Stimulated activated CD4-positive, alpha-beta T cell treated with anti-CD3 and anti-CD28 coated beads, TNF-alpha, amount 100 ng/mL, for 24 hours (primary cell): Measurements from ENCODE around the gene HOXC6.

ENCODE experiments used
- DNase-seq, 3 experiments: peaks; one replicate each; pipeline ENCODE4 v3.0.0-alpha.2; 2020; ENCODE audit warnings: low read depth in 3 of 3

The HOXC6 gene

DNA sequence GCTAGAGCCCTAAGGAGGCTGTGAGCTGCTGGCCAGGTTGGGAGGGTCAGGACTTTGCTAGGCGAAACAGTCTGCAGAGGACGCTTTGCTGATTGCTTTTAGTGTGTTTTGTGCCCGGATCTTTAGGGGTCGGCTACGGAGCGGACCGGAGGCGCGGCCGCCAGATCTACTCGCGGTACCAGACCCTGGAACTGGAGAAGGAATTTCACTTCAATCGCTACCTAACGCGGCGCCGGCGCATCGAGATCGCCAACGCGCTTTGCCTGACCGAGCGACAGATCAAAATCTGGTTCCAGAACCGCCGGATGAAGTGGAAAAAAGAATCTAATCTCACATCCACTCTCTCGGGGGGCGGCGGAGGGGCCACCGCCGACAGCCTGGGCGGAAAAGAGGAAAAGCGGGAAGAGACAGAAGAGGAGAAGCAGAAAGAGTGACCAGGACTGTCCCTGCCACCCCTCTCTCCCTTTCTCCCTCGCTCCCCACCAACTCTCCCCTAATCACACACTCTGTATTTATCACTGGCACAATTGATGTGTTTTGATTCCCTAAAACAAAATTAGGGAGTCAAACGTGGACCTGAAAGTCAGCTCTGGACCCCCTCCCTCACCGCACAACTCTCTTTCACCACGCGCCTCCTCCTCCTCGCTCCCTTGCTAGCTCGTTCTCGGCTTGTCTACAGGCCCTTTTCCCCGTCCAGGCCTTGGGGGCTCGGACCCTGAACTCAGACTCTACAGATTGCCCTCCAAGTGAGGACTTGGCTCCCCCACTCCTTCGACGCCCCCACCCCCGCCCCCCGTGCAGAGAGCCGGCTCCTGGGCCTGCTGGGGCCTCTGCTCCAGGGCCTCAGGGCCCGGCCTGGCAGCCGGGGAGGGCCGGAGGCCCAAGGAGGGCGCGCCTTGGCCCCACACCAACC lies 1.5 kb downstream of the HOXC6 start:
- DNase-seq, result no peak

DNA sequence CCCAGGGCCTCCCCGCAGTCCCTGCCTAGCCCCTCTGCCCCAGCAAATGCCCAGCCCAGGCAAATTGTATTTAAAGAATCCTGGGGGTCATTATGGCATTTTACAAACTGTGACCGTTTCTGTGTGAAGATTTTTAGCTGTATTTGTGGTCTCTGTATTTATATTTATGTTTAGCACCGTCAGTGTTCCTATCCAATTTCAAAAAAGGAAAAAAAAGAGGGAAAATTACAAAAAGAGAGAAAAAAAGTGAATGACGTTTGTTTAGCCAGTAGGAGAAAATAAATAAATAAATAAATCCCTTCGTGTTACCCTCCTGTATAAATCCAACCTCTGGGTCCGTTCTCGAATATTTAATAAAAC lies 2.2 kb downstream of the HOXC6 start:
- no peak for DNase-seq

DNA sequence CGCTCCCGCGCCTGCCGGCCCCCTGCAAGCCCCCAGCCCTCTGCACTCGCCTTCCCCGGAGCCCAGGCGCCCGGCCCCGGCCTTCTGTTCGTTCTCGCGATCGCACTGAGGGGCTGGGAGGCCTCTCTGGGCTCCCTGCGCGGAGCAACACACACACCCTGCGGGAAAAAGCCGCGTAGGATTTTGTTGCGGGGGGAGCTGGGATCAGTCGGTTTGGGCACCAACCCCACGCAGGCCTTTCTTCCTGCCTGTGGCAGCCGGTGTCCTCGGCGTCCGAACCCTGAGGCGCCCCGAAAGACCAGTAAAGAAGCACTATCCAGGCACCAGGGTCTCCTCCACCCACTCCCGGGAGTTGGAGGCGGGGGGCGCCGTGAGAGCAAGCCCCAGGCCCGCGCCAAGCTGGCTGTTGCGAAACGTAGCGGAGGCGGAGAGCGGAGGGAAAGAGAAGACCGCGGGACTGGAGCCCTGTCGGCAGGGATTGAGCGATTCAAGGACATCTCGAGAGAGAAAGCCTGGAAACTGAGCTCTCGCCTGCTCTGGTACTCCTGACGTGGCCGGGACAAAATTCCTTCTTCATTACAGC lies 2.7 kb downstream of the HOXC6 start:
- DNase-seq, result no peak

DNA sequence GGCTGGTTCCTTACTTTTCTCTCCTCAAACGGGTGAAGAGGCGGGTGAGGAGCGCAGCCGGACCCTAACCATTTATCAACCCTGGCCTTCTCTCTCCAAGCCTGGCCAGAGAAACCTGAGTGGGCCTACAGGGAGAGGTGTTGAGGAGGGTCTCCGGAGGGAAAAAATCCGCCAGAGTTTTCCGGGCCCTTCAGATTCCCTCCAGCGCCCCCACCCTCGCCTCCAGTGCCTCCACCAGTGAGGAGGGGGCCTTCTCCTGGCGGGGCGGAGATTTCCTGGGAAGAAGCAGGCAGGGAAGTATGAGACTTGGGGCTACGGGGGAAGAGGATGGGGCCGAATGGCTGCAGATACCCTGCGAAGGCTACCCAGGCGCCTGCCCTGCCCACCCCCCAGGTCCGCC lies 3.2 kb downstream of the HOXC6 start:
- no peak for DNase-seq

DNA sequence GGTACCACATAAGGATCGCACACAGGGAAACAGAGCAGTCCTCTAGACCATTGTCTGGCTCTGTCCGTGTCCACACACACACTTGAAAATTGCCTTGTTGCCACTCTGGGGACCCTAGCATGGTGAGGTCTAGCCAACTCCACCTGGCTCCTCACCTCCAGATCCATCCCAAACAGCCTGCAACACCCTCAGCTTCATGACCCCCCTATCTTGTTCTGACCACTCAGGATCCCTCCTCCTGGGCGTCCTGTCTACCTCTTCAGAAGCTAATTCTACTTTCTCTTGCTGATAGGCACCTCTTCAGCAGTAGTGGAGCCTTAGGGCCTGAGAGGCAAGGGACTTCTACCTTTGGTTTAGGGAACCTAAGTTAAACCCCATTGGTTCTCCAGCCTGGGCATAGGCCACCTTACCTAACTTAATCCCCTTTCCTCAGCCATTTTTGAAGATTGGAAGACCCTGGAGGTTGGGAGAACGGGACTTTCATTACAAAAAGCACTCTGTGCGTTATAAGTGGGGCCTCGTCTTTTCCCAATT lies 3.9 kb downstream of the HOXC6 start:
- no peak for DNase-seq

DNA sequence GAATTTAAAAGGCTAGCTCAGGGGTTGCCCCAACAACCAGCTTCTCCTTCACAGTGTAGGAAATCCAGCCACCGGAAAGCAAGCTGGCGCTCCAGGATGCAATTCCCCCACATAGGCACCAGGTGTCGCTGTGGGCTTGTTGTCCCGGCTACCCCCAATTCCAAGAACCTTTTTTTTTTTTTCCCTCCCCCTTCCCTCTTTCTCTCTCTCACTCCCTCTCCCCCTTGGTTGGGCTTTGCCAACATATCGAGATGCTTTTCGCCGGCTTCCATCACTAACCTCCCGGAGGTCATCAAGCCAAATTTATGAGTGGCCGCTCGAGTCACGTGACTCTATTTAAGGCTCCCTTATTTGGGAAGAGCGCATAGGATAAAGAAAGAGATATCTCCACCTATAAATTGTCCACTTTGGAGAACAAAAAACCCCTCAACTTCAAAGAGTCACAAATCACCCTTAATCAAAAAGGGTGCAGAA lies 4.4 kb downstream of the HOXC6 start, which contains the start of gene HOXC5:
Gene HOXC5, plus strand, starts transcription at position 424 of the 474 bp plus-strand sequence. CDS start 73 bp downstream, outside the sequence.
- peak; percentile 35 to 64 (median 37) for DNase-seq

DNA sequence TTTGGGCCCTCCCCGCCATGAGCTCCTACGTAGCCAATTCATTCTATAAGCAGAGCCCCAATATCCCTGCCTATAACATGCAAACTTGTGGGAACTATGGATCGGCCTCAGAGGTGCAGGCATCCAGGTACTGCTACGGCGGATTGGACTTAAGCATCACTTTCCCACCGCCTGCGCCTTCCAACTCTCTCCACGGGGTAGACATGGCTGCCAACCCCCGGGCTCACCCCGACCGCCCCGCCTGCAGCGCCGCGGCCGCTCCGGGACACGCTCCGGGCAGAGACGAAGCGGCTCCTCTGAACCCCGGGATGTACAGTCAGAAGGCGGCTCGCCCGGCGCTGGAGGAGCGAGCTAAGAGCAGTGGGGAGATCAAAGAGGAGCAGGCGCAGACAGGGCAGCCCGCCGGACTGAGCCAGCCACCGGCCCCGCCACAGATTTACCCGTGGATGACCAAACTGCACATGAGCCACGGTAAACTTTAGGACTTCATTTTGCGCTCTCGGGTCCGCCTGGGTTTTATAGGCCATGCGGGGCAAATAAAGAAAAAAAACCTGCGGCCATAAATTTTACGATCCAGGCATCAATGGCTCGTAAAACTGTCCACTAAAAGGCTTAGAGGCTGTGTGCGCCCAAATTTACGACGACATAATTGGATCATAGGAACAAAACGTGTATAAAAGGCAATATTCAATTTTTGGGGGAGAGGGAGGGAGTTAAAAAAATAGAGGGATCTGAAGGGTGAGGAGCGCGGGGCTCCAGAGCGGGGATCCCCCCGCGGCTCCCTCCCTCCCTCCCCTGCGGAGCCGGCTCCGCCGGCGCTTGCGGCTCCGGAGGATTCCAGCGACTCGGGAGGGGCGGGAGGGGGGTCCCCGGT lies 5.1 kb downstream of the HOXC6 start:
- DNase-seq, result no peak

DNA sequence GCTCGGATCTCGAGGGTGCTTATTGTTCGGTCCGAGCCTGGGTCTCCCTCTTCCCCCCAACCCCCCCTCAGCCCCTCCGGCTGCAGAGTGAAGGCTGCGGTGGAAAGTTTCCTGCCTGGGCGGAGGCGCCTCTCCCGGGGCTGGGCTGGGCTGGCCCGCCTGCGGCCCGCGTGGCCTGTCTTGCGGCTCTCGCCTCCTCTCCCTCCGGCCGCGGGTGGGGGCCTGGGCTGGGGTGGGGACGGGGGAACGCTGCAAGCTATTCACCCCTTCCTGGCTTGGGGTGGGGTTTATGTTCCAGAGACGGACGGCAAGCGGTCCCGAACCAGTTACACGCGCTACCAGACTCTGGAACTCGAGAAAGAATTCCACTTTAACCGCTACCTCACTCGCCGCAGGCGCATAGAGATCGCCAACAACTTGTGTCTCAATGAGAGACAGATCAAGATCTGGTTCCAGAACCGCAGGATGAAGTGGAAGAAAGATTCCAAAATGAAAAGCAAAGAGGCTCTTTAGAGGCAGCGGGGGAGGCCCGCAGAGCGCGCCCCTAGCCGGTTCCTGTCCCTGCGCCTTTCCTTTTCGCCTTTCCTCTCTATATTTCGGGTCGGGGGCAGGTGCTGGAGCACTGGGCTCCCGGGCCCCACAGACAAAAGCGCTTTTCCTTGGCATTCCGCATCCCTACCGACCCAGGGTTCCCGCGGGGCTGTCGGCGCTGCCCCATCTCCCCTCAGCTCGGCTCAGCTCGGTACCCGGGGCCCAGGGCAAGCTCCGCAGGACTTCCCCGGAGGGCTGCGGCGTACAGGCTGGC lies 5.9 kb downstream of the HOXC6 start:
- DNase-seq, result no peak

DNA sequence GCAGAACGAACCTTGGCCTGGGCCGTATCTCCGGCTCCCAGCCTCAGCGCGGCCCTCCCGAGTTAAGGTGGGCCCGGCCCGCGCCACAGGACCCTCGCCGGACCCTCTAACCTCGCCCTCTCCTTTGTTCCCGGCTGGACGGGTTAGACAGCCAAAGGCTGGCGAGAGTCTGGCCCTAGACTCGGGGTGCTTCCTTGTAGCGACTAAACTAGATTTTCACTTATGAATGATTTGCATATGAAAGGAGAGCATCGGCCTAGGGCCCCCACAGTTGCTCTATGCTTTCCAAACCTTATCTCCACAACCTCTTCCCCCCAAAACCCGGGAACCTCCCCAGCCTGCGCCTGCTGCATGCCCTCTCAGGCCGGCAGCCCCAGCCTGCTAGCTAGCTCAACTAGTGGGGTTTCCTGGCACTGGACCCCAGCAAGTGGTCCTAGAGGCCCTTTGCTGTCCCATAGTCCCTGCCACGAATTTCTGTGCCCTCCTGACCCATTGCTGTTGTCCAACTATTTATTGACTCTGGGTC lies 6.6 kb downstream of the HOXC6 start:
- no peak for DNase-seq

DNA sequence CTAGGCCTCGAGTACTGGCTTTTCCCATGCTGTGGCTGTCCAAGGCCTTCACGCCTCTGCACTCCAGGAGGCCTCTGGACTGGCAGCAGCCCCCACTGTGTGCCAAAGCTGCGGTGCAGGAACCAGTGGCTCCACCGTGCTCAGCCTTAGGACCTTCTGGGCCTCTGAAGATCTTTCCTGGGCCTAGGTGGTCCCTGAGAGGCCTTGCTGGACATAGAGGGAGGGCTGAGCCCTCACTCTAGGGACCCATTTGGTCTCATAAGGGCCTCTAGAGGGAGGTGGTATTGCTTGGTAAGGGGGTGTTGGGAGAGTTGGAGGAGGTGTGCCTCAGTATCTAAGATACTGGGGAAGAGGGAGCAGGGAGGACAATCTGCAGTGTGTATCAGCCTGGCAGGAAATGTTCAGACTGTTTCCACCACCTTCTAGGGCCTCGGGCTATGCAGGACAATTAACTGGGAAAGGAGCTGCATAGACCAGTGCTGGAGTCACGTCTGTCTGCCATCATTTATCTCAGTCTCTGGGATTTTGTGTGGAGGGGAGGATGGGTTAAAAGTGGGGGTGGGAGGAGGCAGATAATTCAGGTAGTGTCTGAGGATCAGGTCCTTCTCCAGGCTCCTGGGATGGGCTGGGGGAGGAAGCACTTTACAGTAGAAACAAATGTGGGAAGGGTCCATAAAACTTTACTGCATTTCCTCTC lies 7.5 kb downstream of the HOXC6 start:
- no peak for DNase-seq

DNA sequence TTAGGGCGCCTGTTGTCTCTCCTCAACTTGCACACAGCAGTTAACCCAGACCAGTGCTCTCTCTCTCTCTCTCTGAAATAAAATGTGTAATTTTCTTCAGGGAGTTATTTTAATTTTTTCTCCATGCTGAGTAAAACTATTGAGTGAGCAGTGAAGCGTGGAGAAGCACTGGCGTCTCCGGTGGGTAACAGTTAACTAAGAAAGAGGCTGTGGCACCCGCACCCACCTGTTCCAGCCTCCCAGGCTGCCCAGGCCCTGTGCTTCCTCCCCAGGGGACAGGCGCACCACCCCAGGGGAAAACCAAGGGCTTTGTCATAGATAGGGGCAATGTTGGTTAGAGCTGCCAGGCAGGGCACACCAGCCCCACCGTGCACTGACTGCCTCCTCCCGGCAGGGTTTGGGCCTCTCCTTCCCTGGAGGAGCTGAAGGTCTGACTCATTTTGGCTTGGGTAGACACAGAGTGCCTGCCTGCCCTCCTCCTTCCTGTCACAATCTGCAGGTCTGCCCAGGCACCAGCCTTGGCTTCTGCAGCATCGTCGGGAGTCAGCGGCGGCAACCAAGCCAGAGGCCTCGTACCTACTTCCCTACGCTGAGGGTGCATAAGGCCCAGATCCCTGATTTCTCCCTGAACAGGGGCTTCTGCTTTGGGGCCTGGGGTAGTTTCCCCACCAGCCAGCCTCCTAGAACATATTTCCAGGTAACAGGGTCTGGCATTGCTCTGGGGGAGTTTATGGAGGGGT lies 8.6 kb downstream of the HOXC6 start:
- DNase-seq, result no peak

DNA sequence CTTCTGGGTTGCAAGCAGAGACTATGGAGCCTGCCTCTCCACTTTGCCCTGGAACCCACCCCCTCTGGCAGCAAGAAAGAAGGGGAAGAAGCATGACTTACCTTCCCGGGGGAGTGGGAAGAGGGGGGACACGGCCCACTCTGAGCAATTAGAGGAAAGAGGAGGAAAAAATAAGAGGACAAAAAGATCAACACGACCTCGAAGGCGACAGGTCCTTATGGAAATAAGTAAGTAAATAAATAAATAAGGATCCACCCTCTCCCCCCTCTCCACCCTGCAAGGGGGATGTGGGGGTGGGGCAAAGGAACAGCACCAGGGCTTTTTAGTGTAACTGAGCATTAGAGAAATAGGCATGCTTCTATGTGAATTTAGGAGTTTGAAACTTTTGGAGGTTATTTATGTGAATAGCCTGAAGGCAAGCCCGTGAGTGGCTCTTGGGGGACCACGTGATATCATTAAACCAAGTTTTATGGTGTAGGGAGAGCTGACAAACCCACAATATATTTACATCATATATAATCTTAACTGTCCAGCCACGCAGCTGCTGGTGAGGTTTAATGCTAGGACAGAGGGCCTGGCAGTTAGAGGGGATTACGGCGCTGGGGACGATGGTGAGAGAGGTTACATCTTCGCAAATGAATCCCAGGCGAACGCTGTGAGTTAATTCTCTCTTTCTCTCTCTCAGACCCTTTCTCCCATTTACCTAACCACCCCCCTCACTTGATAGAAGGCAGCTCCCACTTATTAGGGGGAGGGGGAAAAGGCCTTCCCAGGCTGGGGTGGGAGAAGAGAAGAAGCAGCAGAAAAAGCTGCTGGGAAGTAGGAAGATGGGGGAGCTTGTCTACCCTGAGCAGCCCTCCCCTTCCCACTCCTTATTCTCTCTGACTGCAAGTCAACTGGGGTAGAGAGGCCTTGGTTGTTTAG lies 9.4 kb downstream of the HOXC6 start:
- no peak for DNase-seq

DNA sequence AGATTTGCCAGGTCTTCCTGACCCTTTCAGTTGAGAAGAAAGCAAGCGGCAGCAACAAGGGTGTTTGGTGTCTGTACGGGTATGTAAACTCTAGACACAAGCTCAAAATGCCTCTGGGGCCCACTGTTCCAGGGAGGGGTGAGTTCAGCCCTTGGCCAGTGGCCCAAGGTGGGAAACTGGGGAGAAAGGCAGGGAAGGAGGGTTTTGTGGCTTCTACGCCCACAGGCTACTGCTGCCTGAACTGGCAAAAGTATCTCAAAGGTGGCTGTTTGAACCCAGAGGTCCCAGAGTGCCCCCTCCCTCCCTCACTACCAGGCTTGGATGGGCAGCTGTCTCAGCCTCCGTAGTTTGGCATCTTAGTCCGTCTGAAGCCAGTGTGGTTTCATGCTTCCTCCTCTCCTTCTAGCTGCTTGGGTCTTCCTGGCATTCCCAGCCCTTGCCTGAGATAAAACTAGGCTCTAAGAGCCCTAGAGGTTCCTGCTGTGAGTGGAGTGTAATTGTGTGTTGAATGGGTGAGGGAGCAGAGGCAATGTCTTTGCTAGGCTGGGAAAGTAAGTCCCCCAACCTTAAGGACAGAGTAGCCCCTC lies 10.1 kb downstream of the HOXC6 start:
- no peak for DNase-seq

DNA sequence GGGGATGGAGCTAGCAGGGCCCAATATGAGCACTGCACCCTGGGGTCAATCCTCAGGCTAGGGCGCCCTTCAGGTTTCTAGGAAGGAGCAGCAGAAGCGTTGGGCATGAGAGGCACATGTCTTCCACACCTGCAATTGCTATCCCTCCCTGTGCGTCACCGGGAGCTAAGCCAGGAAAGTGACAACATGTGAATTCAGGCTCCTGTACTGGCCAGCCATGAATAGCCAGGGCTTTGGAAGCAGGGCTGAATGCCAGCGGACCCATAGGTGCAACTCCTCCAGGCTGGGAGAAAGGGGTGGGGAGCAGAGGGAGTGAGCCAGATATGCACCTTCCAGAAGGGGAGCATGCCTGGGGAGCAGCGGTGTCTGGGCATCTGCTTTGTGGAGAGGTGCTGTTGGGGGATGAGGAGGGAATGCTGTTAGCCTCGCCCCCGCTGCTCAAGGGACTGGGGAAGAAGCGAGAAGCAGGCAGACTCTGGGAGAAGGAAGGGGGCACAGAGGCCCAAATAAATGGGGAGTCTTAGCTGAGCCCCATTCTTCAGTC lies 10.7 kb downstream of the HOXC6 start:
- DNase-seq, result no peak

DNA sequence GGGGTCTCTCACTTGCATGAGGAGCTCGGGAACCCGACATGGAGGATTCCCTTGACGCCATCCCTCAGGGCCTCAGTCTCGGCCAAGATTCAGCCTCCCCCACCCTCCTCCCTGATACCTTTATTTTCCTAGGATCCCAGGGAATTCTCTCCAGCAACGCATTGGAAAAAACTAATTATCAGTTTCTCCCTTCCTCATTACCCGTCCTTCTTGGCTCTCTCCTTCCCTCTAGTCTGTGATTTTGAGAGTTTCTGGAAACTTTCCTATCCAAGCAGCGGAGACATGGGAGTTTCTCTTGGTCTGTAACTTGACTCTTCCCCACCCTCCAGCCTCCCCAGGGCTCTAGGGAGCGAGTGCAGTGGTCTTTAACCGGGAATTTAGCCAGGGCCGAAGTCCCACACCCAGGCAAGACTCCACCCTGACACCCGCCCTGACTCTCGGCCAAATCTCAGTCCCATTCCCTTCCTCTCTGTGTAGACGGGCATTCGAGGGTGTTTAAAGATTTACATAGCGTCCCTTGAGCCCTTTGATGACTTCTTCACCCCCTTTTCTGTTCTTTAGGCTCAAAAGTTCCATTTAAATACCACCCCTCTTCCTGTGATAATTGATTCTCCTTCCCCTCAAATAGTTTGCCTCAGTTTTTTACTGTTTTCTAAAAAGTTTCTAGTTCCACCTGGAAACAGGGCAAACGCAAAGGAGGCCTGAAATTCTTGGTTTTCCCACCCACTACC lies 11.3 kb downstream of the HOXC6 start:
- no peak for DNase-seq

DNA sequence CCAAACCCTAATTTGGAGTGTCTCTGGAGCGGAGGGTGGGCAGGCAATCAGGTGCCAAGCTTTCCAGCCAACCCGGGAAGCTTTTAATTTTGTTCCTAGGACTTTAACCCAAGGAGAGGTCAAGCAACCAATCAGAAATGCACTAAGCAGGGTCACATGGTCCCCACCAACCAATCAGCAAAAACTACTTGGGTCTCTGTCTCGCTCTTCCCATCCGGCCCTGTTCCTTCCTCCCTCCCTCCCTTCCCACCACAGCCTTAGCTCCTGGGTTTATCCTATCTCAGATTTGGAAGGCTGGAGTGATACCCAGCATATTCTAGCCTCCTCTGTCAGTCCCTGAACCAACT lies 11.9 kb downstream of the HOXC6 start:
- DNase-seq, result no peak

DNA sequence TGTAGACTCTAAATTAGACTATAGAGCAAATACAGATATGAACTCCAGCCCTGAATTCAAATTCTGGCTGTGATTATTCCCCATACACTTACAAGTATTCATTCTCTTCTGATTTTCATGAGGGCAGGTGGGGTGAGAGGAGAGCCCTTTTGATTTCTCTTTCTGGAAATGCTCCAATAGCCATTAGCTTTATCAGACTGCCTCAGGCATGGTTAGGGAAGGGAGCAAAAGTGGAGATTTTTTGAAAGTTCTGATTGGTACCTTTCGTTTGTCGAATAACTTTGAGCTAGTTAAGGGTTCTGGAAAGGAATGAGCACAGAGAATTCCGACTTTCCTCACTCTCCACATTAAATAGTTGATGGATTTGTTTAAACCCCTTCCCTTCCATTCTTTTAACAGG lies 12.4 kb downstream of the HOXC6 start:
- no peak for DNase-seq
